GM18858 (cell line): ENCODE results near the gene ITPA.
A peak's percentile ranks its signal among the peaks of the same experiment; 100 is the strongest.
"Not testable (repeated sequence)": the region's sequence is repeated elsewhere in the genome, so short reads cannot be mapped to it uniquely, and the experiment has no call there.

ENCODE experiments used
- ATAC-seq: cut with Tn5 transposase; IDR thresholded peaks from one replicate; pipeline ENCODE4 v1.9.1; 2021; ENCODE audit not compliant: unreplicated experiment

ITPA gene

DNA sequence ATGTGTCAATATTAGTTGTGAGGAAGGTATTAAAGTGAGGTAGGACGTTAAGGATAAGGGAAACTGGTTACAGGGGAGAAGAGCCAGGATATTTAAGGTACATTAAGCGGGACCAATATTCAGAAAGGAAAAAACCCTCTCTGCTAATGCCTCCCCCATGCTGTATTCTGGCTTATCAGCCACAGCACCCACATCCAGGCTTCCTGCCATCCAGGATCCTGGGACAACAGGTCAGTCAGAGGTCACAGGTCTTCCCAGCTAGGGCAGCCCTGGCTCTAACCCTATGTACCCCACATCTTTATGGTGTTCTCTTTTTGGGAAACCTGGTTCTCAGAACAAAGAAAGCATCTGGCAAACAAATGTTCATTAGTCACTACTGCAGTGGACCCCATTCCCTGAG is 10.1 kb upstream of the ITPA start:
- no peak for ATAC-seq

DNA sequence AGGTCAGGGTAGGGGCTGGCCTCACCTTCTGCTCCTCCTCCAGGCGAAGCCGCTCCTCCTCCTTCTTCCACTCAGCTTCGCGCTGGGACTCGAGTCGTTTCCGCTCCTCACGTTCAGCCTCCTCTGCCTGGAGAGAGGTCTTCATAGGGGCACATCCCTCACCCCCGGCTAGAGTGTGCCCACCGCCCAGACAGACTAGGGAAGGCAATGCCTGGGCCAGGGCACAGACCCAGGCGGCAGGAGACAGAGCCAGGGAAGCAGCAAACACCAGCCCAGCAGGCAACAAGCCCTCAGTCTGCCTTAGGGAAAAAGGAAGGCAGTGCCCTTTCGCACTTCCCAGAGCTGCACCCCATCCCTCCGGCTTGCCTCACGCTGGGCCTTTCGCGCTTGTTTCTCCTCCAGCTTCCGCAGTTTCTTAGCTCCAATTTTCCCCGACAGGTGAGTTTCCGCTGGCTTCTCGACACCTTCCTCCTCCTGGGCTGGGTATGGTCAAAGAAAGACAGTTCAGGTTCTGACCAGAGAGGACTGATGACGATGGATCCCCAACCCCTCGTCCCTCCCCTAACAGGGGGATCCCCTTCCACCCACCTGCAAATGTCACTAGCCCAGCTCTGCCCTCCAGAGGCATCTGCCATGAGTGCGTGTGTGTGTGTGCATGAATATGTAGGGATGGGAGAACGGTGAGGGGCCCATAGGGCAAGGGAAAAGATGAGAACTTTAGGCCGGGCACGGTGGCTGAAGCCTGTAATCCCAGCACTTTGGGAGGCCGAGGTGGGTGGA is 9.1 kb upstream of the ITPA start:
- ATAC-seq = no peak

DNA sequence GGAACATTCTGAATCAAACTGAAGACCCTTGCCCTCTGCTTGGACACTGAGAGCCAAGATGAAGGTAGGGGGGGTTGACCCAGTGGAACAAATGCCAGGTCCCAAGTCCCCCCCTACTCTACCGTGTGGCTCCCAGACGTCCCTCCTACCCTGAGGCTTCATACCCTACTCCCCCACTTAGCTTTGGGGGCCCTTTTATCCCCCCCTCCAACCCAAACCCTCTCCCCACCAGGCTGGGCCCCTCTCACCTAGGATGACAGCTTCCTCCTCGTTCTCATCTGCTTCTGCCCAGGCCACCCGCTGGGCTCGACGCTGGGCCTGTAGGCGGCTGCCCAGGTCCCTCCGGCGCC is 6.4 kb upstream of the ITPA start:
- no peak for ATAC-seq

DNA sequence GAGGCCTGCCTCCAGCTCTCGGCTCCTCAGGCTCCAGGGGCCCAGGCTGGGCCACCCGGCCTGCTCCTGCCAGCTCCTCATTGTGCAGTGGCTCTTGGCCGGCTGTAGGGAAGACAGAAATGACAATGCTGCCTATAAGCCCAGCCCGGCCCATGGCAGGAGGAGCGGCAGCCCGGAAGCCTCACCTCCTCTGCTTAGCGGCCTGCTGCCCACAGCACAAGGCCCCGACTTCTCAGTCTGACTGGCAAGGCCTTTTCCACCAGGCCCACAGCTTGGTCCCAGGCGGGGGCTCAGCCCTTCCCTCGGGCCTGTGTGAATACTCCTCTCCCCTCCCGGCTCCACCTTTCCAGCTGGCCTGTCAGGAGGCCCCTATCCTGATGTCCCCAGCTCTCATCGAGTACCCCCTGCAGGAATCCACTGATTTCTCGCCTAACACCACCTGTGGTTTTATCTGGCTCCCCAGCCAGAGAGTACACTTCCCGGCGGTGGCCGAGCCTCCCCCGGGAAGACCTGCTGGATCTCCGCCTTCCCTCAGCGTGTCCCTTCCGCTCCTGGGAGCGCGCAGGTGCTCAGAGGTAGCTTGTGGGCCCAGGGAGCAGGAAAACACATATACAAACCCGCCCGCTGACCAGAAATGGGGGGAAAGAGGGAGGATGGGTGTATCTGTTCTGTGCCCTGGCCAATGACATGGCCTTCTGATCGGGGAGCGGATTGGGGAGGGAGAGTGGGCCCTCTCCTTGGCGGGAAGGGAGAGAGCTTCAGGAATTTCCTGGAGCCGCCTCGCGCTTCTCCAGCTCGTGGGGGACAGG is 5.8 kb upstream of the ITPA start:
- ATAC-seq = peak; percentile 3

DNA sequence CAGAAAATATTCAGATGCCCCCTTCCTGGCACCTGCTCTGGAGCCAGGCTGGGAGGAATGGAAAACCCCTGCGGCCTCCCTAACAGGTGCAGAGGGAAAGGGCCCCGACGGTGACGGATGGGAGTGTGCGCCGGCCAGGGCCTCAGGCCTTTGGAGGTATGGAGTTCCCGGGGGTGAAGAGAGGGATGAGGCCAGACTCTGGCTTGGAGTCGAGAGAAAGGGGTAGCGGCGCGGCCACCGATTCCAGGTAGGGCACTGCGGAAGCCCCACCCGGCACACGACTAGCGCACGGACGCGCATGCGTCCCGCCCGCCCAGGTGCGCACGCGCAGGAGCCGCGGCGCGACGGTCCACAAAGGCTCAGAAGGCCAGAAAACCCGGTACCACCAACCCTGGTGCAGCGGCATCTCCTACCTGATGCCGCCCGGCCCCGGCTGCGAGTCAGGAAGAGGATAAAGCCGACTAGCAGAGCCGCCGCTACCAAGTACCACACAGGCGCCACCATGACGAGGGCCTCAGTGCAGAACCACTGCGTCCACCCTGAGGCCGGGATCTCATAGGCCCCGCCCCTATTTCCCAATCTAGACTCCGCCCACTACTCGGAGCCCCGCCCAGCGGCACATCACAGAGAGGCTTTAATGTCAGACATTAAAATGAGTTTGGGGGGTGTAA is 5.0 kb upstream of the ITPA start, which contains the start of gene DDRGK1:
Gene DDRGK1, minus strand, starts transcription at position 559 of the 671 bp plus-strand sequence. Its CDS starts 55 bp downstream, at position 504.
- peak; percentile 67 for ATAC-seq

DNA sequence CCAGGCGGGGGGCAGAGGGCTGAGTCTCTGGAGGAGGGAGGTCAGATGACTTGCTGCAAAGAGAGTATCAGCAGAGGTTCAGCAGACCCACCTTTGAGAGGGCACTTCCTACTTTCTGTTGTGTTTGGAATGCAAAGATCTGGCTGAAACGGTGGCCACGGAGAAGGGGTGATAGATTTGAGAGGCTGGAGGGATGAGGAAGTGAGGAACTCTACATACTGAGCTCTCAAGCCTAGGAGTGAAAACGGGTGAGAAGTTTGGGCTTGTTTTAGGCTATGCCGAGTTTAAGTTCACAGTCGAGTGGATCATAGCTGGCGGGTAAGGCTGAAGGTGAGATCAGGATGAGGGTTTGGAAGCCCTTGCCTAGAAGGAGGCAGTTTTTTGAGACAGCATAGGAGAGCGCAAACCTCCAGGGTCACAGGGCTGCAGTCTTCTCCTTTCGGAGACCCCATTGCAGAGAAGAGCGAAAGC is 477 bp upstream of the ITPA start:
- ATAC-seq = no peak

DNA sequence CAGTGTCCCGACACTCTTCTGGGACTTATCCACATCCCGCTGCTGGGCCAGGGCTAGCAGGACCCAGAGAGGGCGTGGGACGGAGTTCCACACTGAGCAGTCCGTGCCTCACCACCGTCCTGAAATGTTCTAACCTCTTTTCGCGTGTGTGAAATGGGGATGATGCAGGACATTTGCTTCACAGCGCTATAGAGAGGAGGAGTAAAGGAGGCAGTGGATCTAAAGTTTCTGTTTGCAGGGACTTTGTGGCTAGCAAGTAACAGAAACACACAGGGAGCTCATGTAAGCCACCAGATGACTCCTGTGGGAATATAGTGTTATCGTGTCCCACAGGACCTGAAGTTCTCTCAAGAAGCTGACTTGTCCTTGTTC is 634 bp downstream of the ITPA start:
- no peak for ATAC-seq

DNA sequence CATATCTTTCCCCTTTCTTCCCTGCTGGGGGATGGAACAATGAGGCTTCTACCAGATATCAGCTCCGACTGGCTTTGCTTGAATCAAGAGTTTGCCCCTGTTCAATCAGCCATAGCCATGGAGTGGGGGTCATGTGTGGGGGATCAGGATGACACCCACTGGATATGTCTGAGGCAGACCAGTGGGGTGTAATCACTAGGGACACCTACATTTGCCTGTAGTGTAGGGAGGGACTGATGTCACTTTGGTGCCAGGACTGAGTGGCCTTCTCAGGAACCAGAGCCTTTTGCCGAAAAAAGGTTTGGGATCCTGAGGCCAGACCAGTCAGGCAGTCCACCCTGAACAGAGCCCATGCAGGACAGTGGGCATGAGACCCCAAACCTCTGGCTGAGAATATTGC is 1.0 kb downstream of the ITPA start:
- ATAC-seq = no peak

DNA sequence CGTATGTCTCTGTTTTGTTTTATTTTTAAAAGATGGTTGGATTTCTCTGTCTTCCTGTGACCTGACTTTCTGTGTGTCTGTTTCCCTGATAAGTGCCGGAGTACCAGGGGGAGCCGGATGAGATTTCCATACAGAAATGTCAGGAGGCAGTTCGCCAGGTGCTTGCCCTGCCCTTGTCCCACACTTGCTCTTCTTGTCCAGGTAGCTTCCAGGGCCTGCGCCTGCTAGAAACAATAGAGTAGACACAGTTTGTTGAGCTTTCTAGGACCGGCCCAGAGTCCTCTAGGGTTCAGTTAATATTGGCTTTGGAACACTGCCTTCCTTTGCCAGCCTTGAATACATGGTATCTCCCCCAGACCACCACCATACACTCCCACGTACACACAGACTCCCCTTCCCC is 3.9 kb downstream of the ITPA start:
- ATAC-seq = no peak

DNA sequence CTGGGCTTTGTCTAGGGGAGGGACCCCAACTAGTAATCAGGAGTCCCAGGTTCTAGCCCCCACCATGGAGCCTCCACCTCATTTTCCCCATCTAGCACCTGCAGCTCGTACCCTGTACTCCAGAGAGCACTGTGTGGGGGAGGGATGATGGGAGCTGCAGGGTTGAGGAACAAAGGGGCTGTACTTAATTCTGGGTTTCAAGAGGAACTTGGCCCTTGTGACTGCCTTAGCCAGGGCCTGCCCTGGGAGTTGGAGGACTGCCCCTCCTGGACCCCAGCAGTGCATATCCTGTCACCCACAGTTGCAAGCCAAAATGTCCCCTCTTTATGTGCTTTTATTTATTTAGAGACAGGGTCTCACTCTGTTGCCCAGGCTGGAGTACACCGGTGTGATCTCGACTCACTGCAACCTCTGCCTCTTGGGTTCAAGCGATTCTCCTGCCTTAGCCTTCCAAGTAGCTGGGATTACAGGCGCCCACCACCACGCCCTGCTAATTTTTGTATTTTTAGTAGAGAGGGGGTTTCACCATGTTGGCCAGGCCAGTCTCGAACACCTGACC is 6.1 kb downstream of the ITPA start:
- not testable (repeated sequence) for ATAC-seq

DNA sequence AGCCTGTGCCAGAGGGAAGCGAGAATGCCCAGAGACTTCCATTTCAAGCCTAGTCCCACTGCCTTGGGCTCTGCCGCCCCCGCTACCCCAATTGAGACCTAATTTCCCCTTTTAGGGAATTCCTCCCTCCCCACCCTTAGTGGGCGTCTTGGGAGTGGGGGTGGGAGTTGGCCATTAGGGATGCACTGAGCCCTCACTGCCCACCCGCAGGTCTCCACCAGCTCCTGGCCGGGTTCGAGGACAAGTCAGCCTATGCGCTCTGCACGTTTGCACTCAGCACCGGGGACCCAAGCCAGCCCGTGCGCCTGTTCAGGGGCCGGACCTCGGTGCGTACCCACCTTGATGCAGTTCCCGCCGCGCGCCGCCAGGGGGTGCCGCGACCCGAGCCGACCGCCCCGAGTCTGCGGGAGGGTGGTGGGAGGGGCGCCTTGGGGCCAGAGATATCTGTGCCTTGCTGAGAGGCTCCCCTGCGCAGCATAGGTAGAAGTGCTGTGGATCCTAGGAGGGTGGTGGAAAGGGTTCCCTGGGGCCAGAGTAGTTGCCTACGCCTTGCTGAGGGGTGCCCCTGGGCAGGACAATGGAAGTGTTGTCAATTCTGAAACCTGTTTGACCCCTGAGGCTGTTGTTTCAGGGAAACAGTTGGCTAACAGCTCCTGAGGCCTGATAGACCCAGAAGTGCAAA is 9.2 kb downstream of the ITPA start:
- no peak for ATAC-seq

DNA sequence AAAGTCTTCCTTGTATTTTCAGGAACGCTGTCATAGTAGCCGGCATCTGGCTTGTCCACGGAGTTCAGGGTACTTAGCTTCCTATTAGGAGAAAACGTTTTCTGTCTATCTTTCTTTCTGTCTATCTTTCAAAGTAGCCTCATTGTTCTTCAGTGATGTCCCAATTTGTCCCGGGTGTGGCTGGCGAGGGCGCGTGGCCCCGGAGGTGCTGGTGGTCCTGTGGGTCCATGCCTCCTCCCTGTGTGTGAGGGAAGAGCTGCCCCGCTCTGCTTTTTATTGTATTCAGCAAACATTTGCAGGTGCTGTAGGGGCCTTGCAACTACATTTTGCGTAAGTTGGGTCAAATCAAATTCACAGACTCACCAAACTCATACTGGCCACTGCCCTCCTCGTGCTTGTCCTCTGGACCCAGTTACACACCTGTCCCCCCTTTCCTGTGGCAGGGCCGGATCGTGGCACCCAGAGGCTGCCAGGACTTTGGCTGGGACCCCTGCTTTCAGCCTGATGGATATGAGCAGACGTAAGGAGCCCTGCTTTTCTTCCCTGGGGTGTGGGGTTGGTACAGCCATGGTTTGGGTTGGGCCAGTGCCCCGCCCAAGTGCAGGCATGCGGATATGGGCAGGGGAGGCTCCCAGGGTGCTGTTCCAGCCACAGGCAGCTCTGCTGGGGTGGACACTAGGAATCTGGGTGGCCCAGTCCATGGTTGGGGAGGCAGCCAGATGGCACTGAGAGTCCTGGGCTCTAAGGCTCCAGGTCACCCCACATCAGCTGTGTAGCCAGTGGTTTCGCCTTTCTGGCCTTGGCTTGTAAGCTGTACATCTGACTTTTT is 12.3 kb downstream of the ITPA start:
- ATAC-seq = no peak

DNA sequence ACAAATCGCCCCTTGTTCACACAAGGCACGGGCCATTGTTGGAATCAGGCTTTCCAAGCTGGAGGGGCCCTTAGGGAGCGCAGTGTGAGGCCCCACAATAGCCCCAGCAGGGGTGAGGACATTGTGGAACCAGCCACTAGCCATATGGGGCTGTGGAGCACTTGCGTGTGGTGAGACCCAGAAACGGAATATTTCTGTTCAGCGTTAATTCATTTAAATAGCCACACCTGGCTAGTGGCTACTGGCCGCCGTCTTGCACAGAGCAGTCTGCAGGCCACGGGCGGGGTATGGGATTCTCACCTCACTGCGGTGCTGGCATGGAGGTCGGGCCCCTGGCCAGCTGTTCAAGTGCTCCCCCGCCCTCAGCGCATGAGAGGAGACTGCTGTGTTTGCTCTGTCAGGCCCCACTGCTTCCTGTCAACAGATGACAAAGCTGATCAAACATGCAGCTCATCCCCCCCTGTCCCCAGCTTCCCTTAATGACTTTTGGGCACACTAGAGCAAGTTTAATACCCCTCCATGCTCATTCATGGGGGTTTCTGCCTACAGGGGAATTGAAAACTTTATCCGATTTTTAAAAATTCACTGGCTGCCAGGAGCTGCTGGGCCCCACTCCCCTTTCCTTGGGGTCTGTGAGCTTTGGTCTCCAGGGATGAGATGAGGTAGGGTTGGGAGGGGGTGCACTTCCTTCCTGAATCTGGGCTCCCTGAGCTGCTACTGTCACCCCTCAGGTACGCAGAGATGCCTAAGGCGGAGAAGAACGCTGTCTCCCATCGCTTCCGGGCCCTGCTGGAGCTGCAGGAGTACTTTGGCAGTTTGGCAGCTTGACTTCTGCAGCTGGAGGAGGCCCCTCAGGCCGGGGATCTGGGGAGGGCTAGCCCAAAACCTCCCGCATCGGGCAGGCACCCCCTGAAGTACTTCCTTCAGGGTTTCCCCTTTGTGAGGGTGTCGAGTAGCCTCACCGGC is 13.6 kb downstream of the ITPA start:
- ATAC-seq = no peak

DNA sequence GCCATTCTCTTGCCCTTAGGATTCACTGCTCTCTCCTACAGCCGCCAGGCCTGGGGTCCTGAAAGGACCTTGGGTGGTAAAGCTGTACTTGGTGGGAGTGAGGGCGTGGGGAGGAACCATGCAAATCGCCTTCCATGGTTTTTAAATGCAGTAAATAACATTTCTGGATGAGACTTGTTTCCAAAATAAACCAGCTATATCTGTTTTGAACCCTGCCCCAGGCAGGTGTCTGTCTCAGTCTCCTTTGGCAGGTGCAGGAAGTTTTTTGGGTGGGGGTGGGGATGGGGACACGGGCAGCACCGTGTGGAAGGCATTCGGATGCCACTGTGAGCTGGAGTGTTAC is 14.3 kb downstream of the ITPA start:
- ATAC-seq = no peak

DNA sequence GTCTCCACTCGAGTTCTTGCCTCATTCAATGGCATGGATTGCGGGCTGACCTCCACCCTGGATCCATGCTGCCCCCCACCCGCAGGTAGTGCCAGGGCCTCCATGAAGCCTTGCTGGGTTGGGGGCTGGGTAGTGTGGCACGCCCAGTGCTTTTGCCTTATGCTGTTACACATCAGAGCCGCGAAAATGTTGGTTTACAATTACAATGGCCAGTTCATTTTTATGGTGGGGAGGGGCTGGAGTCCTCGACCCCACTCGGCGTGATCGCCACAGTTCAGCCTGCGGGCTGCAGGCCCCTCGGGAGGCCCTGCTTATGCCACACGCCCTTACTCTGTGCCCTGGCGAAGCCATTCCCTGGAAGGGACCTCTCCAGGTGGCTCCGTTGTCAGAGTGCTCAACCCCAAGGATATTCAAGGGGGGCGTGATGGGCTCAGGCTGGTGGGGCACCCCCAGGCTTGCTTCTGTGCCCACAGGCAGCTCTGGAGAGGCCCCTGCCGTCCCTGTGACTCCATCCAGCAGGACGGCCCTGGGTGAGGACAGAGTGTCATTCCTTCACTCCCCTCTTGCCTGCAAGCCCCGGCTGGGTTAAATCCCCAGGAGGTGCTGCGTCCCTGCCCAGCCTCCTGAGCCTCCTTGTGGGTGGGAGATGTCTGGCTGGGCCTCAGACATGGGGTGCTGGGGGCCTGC is 14.8 kb downstream of the ITPA start:
- ATAC-seq = no peak

DNA sequence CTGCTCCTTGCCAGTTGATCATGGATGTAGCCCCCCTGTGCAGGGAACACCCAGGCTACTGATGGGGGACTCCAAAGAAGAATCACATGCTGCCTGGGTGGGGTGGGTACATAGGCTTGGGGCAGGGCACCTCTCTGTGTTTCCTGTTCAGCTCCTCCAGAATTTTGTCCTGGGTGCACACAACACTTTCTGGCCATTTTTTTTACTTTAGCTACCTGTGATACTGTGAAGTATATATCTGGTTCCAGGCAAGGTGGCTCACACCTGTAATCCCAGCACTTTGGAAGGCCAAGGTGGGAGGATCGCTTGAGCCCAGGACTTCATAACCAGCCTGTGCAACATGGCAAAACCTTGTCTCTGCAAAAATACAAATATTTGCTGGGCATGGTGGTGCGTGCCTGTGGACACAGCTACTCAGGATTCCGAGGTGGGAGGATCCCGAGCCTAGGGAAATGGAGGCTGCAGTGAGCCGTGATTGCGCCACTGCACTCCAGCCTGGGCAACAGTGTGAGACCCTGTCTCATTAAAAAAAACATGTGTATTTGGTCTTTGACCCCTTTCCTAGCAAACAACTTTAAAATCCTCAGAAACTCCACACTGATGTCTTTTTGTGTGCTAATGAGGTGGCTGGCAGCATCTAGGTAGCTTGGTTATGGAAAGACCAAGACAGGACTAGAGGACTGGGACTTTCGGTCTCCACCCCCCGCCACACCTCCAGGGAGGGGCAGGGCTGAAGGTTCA is 15.6 kb downstream of the ITPA start:
- ATAC-seq = no peak

DNA sequence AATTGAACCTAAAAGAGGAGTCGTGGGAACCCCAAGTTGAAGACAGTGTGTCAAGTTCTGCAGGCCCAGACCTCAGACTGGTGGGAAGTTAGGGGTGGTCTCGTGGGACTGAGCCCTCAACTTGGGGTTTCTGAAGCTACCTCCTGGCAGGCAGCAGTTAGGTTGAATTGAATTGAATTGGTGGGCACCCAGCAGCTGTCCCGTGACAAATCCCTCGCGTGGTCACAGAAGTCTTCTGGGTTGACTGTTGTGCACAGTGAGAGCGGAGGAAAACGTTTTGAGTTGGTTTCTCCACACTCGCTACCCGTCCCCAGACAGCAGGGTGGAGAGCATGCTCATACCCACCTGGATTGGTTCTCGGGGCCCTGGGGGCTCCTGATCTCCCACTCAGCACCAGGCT is 16.8 kb downstream of the ITPA start:
- ATAC-seq = no peak

DNA sequence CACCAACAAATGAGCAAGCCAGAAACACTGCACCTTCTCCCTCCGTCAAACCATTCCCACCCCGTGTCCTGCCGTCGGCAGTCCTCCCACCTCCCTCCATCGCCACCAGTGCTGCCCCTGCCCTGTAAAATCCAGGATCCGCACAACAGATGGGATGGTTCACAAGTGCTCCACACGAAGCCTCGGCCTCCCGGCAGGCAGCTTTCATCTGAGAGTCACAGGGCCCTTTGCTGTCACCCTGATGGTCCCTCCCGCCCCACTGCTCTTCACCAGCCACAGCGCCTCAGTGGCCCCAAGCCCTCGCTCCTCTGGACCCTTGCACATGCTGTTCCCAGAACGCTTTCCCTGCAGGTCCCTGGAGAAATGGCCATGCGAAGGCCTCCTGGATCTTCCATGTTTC is 17.6 kb downstream of the ITPA start:
- no peak for ATAC-seq
